Gastroesophageal sphincter (tissue), 3 donors: ENCODE measurements around the gene APOC4.

Experiments
- CTCF ChIP-seq, 4 experiments: fragments of 200-600 bp in 2 of 4; fragments of 450-650 bp in 2 of 4; sonication (generic) in 1 of 4; IDR thresholded peaks; one replicate each; pipeline ENCODE4 v1.5.1; 2017 to 2019; ENCODE audit warnings: antibody characterized with exemption in 4 of 4, mild to moderate bottlenecking in 2 of 4, moderate library complexity in 2 of 4
- POLR2AphosphoS5 ChIP-seq: sonication (generic); formaldehyde crosslinking; IDR thresholded peaks from one replicate; pipeline ENCODE4 v1.6.1; 2017; ENCODE audit warnings: antibody characterized with exemption

- no peak for TF ChIP-seq CTCF (IDR thresholded peaks at IDR 0.05)
- TF ChIP-seq POLR2AphosphoS5 = no peak
Observed at GRCh38 chr19:44960906-44961728, 19.1 kb downstream of the APOC4 start.
